ENCODE measurements around the gene FBXL12. TPM values are rescaled to one million over a fixed set of nuclear protein-coding genes. Genes with fewer than 3 reads are reported as not detected.

The FBXL12 gene
- total RNA-seq, 4 donors from 2014 or later, result 8.2 to 25.4 (median 18.6) TPM

DNA sequence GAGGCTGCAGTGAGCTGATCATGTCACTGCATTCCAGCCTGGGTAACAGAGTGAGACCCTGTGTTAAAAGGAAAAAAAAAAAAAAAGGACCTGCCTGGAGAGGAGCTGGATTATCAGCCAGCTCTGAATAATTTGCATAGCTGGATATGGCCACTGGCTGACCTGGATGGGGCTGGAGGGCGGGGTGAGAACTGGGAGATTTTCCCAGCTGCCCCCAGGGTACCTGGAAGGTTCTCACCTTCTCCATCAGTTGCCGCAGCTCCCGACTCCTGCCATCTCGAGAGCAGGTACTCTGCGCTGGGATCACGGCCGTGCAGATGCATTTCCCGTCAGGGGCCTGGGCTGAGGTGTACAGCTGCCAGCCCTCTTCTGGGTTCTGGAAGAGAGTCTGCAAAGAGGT lies 41.5 kb upstream of the FBXL12 start:
- no peak for DNase-seq
- H3K4me3 ChIP-seq, result no peak overlapping the region
- intact Hi-C loops (cut with DNase I; ENCODE audit: low total_unique reads), result no loop called here

GRCh38 chr19:9858766-9859165 lies 39.9 kb upstream of the FBXL12 start:
- Histone ChIP-seq H3K4me1 (no peaks in the 10 kb centered on the region), H3K27ac (no peak overlapping the region), H3K9me3 (no peaks in the 10 kb centered on the region), H3K27me3 (no peaks in the 10 kb centered on the region), H3K36me3 (no peaks in the 10 kb centered on the region), H3K4me3 (no peak overlapping the region)
- intact Hi-C loops (cut with DNase I; ENCODE audit: low total_unique reads), result no loop called here
- DNase-seq, result no peak
- TF ChIP-seq, protein P1, sequence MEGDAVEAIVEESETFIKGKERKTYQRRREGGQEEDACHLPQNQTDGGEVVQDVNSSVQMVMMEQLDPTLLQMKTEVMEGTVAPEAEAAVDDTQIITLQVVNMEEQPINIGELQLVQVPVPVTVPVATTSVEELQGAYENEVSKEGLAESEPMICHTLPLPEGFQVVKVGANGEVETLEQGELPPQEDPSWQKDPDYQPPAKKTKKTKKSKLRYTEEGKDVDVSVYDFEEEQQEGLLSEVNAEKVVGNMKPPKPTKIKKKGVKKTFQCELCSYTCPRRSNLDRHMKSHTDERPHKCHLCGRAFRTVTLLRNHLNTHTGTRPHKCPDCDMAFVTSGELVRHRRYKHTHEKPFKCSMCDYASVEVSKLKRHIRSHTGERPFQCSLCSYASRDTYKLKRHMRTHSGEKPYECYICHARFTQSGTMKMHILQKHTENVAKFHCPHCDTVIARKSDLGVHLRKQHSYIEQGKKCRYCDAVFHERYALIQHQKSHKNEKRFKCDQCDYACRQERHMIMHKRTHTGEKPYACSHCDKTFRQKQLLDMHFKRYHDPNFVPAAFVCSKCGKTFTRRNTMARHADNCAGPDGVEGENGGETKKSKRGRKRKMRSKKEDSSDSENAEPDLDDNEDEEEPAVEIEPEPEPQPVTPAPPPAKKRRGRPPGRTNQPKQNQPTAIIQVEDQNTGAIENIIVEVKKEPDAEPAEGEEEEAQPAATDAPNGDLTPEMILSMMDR (IDR thresholded peaks at IDR 0.05), result no peak
- TF ChIP-seq POLR2A (IDR thresholded peaks at IDR 0.05), result no peak

More for the DNA sequence above, 41.5 kb upstream of the FBXL12 start:
- Histone ChIP-seq H3K4me1 (no peaks in the 10 kb centered on the region), H3K36me3 (no peaks in the 10 kb centered on the region), H3K27me3 (no peaks in the 10 kb centered on the region), H3K27ac (no peak overlapping the region), H3K9me3 (no peaks in the 10 kb centered on the region)
- TF ChIP-seq POLR2A (IDR thresholded peaks at IDR 0.05), result no peak
- TF ChIP-seq, protein P1 (IDR thresholded peaks at IDR 0.05), result no peak

- no peak for DNase-seq
- no peaks in the 10 kb centered on the region for H3K4me1 ChIP-seq
- no peak overlapping the region for H3K4me3 ChIP-seq
- no peaks in the 10 kb centered on the region for H3K27me3 ChIP-seq
- H3K9me3 ChIP-seq, result no peaks in the 10 kb centered on the region
- intact Hi-C loops (cut with DNase I; ENCODE audit: low total_unique reads), result no loop called here
- H3K27ac ChIP-seq, result no peak overlapping the region
- TF ChIP-seq, protein P1 (IDR thresholded peaks at IDR 0.05), result no peak
- no peak for TF ChIP-seq POLR2A (IDR thresholded peaks at IDR 0.05)
- H3K36me3 ChIP-seq, result no peaks in the 10 kb centered on the region
These were observed 39.3 kb upstream of the FBXL12 start for GRCh38 chr19:9857920-9858746.

DNA sequence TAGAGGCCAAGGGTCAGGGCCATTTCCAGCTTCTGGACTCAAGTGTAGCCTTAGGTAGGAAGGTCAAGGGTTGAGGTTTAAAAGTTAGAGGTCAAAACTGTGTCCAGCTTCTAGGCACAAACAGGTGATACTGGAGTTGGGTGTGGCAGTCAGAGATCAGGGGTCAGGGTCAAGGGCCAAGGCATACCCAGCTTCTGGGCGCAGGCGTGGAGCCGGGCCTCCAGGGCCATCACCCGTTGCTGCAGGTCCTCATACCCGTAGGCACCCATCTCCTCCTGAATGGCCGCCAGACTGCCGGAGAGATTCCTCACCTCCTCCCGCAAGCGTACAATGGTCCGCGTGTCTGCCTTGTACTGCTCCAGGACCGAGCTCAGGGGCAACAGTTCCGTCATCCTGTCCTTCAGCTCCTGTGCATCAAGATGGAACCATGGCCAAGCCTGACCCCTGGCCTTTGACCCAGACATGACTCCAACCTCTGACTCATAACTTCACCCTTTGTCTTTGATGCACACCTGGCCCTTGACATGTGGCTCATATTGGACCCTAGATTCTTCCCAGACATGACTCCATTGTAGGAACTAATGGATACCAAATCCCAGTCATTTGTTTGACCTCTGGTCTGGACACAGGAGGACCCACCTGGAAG lies 38.3 kb upstream of the FBXL12 start:
- no peak for DNase-seq
- Histone ChIP-seq H3K27ac (no peak overlapping the region), H3K4me3 (no peak overlapping the region), H3K36me3 (no peaks in the 10 kb centered on the region), H3K9me3 (no peaks in the 10 kb centered on the region), H3K4me1 (no peaks in the 10 kb centered on the region), H3K27me3 (no peaks in the 10 kb centered on the region)
- intact Hi-C loops (cut with DNase I; ENCODE audit: low total_unique reads), result no loop called here
- TF ChIP-seq POLR2A (IDR thresholded peaks at IDR 0.05), result no peak
- TF ChIP-seq, protein P1 (IDR thresholded peaks at IDR 0.05), result no peak

DNA sequence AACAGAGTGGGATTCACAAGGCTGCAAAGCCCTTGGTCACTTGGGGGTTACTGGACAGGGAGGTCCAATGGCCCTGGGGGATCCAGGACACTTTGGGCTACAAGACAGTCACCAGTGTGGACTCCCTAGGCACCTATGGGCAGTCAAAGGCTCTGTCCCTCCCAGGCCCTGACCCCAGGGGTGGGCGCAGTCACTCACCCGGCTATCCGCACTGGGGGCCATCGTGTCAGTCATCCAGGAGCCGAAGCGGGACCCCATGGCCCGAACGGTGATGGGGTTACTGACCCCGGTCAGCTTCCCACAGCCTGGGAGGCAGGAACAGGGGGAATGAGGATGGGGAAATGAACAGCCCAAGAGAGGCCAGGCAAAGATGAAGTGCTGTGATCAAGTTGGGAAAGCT lies 37.7 kb upstream of the FBXL12 start:
- Histone ChIP-seq H3K27me3 (no peaks in the 10 kb centered on the region), H3K9me3 (no peaks in the 10 kb centered on the region), H3K4me1 (no peaks in the 10 kb centered on the region), H3K27ac (no peak overlapping the region), H3K36me3 (no peaks in the 10 kb centered on the region), H3K4me3 (no peak overlapping the region)
- TF ChIP-seq POLR2A (IDR thresholded peaks at IDR 0.05), result no peak
- TF ChIP-seq, protein P1 (IDR thresholded peaks at IDR 0.05), result no peak
- intact Hi-C loops (cut with DNase I; ENCODE audit: low total_unique reads), result no loop called here
- DNase-seq, result no peak

Measured in uterus (tissue), 4 donors.